ENCODE data around the gene AUTS2. TPM values are rescaled to one million over a fixed set of nuclear protein-coding genes. Genes with fewer than 3 reads are reported as not detected.

Gene AUTS2
- total RNA-seq, 6 donors from 2014 or later: 38.9 to 151 (median 55.8) TPM

DNA sequence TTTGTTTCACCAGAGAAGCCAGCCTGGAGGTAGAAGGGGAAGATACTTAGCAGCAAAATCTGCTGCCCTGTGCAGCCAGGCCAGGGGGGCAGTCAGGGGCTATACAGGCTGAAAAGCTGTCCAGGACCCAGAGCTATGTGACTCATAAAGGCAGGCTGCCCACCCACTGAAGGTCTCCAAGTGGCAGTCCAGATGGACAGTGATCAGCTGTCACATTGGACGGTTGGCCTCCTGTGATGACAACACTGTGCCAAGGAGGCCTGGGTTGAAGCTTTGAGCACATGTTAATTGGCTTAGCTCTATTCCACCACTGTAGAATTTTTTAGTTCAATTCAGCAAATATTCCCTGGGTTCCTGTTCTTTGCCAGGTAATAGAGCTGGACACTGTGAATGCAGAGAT, 956.4 kb downstream of the AUTS2 start:
- Histone ChIP-seq H3K4me1 (peaks cover 0 to 5% (median 0%) of the 10 kb centered on the region in 4 donors), H3K27me3 (no peaks in the 10 kb centered on the region), H3K4me3 (no peak overlapping the region), H3K36me3 (no peaks in the 10 kb centered on the region), H3K9me3 (no peaks in the 10 kb centered on the region), H3K27ac (no peak overlapping the region)
- ATAC-seq (ENCODE audit: low FRiP score in 2 of 2) (no peak), DNase-seq (no peak)
- 93 to 100% methylated on average over 1 of the region's 1 CpG for WGBS, 2 donors
- TF ChIP-seq POLR2A (IDR thresholded peaks at IDR 0.05) (no peak), POLR2AphosphoS5 (IDR thresholded peaks at IDR 0.05) (no peak), EP300 (IDR thresholded peaks at IDR 0.05) (no peak)
- TF ChIP-seq, protein P1, sequence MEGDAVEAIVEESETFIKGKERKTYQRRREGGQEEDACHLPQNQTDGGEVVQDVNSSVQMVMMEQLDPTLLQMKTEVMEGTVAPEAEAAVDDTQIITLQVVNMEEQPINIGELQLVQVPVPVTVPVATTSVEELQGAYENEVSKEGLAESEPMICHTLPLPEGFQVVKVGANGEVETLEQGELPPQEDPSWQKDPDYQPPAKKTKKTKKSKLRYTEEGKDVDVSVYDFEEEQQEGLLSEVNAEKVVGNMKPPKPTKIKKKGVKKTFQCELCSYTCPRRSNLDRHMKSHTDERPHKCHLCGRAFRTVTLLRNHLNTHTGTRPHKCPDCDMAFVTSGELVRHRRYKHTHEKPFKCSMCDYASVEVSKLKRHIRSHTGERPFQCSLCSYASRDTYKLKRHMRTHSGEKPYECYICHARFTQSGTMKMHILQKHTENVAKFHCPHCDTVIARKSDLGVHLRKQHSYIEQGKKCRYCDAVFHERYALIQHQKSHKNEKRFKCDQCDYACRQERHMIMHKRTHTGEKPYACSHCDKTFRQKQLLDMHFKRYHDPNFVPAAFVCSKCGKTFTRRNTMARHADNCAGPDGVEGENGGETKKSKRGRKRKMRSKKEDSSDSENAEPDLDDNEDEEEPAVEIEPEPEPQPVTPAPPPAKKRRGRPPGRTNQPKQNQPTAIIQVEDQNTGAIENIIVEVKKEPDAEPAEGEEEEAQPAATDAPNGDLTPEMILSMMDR (IDR thresholded peaks at IDR 0.05): no peak

DNA sequence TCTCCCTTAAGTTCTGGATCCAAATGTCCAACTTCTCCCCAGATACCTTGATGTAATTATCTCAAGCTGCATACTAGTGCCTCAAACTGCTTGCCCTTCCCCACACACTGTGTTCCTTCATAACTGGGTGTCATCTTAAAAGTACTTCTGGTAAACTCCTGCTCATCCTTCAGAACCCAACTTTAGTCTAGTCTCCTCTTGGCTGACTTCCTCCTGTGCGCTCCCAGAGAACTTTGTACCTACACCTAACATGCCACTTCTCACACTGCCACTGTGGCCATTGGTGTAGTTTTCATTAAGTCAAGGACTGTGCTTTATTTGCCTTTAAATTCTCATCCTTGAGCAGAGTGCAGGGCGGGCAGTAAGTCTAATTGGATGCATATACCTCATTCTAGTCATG, 958.5 kb downstream of the AUTS2 start:
- TF ChIP-seq POLR2AphosphoS5 (IDR thresholded peaks at IDR 0.05) (no peak), POLR2A (IDR thresholded peaks at IDR 0.05) (no peak), EP300 (IDR thresholded peaks at IDR 0.05) (no peak)
- TF ChIP-seq, protein P1 (IDR thresholded peaks at IDR 0.05): no peak
- 90% methylated on average over 2 of the region's 2 CpGs for WGBS, 2 donors
- peaks cover 0 to 5% (median 0%) of the 10 kb centered on the region in 4 donors for H3K4me1 ChIP-seq

DNA sequence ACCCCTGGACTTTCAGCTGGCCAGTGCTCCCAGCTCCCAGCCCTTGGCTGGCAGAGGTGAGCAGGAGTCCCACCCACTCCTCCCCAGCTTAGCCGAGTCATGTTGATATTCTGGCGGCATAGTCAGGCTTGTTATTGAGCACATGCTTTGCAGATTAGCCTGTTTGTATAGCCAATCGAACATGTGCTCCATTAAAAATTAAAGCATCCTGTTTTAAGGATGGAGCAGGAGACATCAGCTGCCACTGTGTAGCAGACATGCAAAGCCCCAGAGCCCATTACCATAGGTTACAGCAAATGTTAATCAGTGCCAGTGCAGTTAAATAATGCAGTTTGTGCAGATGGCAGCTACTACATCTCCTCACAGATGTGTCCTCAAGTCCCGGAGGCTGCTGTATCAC, 959.1 kb downstream of the AUTS2 start:
- H3K4me1 ChIP-seq: peaks cover 0 to 5% (median 0%) of the 10 kb centered on the region in 4 donors
- WGBS, 2 donors: 87 to 100% methylated on average over 1 to 4 of the region's 4 CpGs
- ATAC-seq (ENCODE audit: low FRiP score in 2 of 2) (no peak), DNase-seq (peak in 1 of 2 donors; percentile 15)
- no peak overlapping the region for H3K4me3 ChIP-seq
- no peaks in the 10 kb centered on the region for H3K27me3 ChIP-seq
- H3K9me3 ChIP-seq: no peaks in the 10 kb centered on the region
- no peak for TF ChIP-seq EP300 (IDR thresholded peaks at IDR 0.05)
- TF ChIP-seq POLR2AphosphoS5 (IDR thresholded peaks at IDR 0.05): no peak
- TF ChIP-seq POLR2A (IDR thresholded peaks at IDR 0.05): no peak
- TF ChIP-seq, protein P1 (IDR thresholded peaks at IDR 0.05): no peak
- H3K27ac ChIP-seq: no peak overlapping the region
- H3K36me3 ChIP-seq: no peaks in the 10 kb centered on the region

More for the DNA sequence above, 958.5 kb downstream of the AUTS2 start:
- DNase-seq (no peak), ATAC-seq (ENCODE audit: low FRiP score in 2 of 2) (no peak)
- Histone ChIP-seq H3K4me3 (no peak overlapping the region), H3K36me3 (no peaks in the 10 kb centered on the region), H3K27me3 (no peaks in the 10 kb centered on the region), H3K27ac (no peak overlapping the region), H3K9me3 (no peaks in the 10 kb centered on the region)

DNA sequence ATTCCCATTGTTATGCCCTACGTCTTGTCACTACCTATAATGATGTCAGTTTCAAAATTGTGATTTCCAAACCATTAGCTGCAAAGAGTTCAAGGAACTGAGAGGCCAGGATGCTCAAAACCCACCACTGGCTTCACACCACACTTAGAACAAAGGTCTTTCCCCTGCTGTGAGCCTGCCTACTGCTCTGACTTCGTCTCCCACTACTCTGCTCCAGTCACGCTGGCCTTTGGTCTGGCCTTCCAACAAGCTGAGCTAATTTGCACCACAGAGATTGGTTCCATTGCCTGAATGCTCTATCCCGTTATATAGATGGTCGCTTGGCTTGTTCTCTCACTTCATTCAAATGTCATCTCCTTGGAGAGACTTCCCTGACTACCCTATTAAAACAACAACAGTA, 961.5 kb downstream of the AUTS2 start:
- H3K36me3 ChIP-seq: no peaks in the 10 kb centered on the region
- no peak overlapping the region for H3K27ac ChIP-seq
- no peaks in the 10 kb centered on the region for H3K27me3 ChIP-seq
- TF ChIP-seq POLR2A (IDR thresholded peaks at IDR 0.05): no peak
- TF ChIP-seq EP300 (IDR thresholded peaks at IDR 0.05): no peak
- no peak for TF ChIP-seq POLR2AphosphoS5 (IDR thresholded peaks at IDR 0.05)
- TF ChIP-seq, protein P1 (IDR thresholded peaks at IDR 0.05): no peak
- DNase-seq (no peak), ATAC-seq (ENCODE audit: low FRiP score in 2 of 2) (no peak)
- 93 to 97% methylated on average over 5 of the region's 5 CpGs for WGBS, 2 donors
- no peak overlapping the region for H3K4me3 ChIP-seq
- no peaks in the 10 kb centered on the region for H3K9me3 ChIP-seq
- H3K4me1 ChIP-seq: no peaks in the 10 kb centered on the region

DNA sequence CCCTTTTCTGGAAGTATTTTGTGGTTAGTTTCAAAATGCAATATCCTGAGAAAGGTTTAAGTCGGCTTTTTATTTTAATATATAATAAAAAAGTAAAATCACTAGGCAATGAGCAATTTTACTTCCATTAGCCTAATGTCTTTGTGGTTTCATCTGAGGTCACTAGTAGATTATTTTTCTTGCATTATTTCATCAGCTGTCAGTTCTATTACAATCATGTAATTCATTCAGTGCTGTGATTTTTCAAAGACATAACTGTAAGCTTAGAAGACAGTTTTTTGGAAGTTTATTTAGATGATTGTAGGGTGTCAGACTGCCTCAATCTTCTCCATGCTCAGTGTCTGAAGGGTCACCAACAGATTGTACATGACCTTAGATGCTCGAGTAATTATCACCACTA, 965.7 kb downstream of the AUTS2 start:
- no peaks in the 10 kb centered on the region for H3K27me3 ChIP-seq
- H3K4me1 ChIP-seq: no peaks in the 10 kb centered on the region
- no peaks in the 10 kb centered on the region for H3K9me3 ChIP-seq
- TF ChIP-seq EP300 (IDR thresholded peaks at IDR 0.05): no peak
- TF ChIP-seq, protein P1 (IDR thresholded peaks at IDR 0.05): no peak
- no peak for TF ChIP-seq POLR2A (IDR thresholded peaks at IDR 0.05)
- no peak for TF ChIP-seq POLR2AphosphoS5 (IDR thresholded peaks at IDR 0.05)
- H3K4me3 ChIP-seq: no peak overlapping the region
- no peak for ATAC-seq (ENCODE audit: low FRiP score in 2 of 2)
- no peak overlapping the region for H3K27ac ChIP-seq
- no peak for DNase-seq
- no peaks in the 10 kb centered on the region for H3K36me3 ChIP-seq
- WGBS, 2 donors: 83 to 96% methylated on average over 2 of the region's 2 CpGs
